ENCODE data around the gene L3MBTL4.

- TF ChIP-seq YY1 (IDR thresholded peaks at IDR 0.05; ENCODE audit: borderline replicate concordance in 1 of 3, control insufficient read depth in 1 of 3, extremely low read depth in 1 of 3, insufficient read depth in 3 of 3, insufficient read length in 1 of 3, insufficient replicate concordance in 2 of 3, low read depth in 1 of 3, low read length in 2 of 3): no peak
- no peak for TF ChIP-seq BRF2 (IDR thresholded peaks at IDR 0.05; ENCODE audit: borderline replicate concordance, insufficient read depth, insufficient read length)
- TF ChIP-seq HDAC6 (IDR thresholded peaks at IDR 0.05; ENCODE audit: low read depth, low read length): no peak
- TF ChIP-seq KDM4B (IDR thresholded peaks at IDR 0.05; ENCODE audit: borderline replicate concordance in 2 of 2, low read depth in 1 of 2): no peak
- no peak for TF ChIP-seq CTBP1 (IDR thresholded peaks at IDR 0.05; ENCODE audit: borderline replicate concordance)
- no peak for TF ChIP-seq TRIM24 (IDR thresholded peaks at IDR 0.05)
- no peak for TF ChIP-seq MAX (CRISPR knock-in tag; IDR thresholded peaks at IDR 0.05)
- TF ChIP-seq RBM39 (optimal IDR thresholded peaks at IDR 0.05; ENCODE audit: low read depth, low read length): no peak
- TF ChIP-seq TAF1 (IDR thresholded peaks at IDR 0.05; ENCODE audit: control insufficient read depth, extremely low read depth, insufficient read depth, low read length, severe bottlenecking): no peak
- no peak for TF ChIP-seq MLLT1 (IDR thresholded peaks at IDR 0.05)
- no peak for TF ChIP-seq E2F1 (CRISPR knock-in tag; IDR thresholded peaks at IDR 0.05)
- TF ChIP-seq BRD4 (IDR thresholded peaks at IDR 0.05): no peak
- TF ChIP-seq NR1H2 (CRISPR knock-in tag; IDR thresholded peaks at IDR 0.05): no peak
- no peak for TF ChIP-seq SRF (CRISPR knock-in tag; IDR thresholded peaks at IDR 0.05)
Observed at GRCh38 chr18:6146307-6146661, 268.4 kb downstream of the L3MBTL4 start.

Data from K562 (cell line).